ENCODE measurements around the gene RAX2. TPM values are rescaled to one million over a fixed set of nuclear protein-coding genes. Genes with fewer than 3 reads are reported as not detected.

Gene RAX2
- total RNA-seq, 1 donor from 2014 or later = not detected

- Mint-ChIP-seq H3K27me3 (ENCODE audit: low read depth) (peaks cover 66% of the 10 kb centered on the region), H3K36me3 (ENCODE audit: low read depth) (no peaks in the 10 kb centered on the region), H3K4me3 (no peak overlapping the region), H3K9me3 (no peaks in the 10 kb centered on the region), H3K4me1 (no peaks in the 10 kb centered on the region), H3K27ac (ENCODE audit: unreplicated experiment) (no peak overlapping the region)
- no peak for TF ChIP-seq CTCF (conservative IDR thresholded peaks at IDR 0.05)
- no peak for DNase-seq (ENCODE audit: low read depth, low spot score)
These were observed 51.6 kb downstream of the RAX2 start for GRCh38 chr19:3720349-3720917.

DNA sequence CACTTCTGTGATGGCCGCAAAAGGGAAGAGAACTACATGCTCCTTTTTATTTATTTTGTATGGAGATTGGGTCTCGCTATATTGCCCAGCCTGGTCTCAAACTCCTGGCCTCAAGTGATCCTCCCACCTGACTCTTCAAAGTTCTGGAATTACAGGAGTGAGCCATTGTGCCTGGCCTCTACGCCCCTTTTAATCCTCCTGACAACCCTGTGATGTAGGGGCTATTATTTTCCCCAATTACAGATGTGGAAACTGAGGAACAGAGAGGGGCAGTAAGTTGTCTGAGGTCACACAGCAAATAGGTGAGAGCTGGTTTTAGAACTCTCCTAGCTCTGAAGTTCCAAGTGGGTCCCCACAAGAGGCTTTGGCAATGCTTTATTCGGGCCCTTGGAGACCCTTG lies 52.2 kb downstream of the RAX2 start:
- no peaks in the 10 kb centered on the region for H3K4me1 Mint-ChIP-seq
- peaks cover 60% of the 10 kb centered on the region for H3K27me3 Mint-ChIP-seq (ENCODE audit: low read depth)
- DNase-seq (ENCODE audit: low read depth, low spot score) = no peak
- no peaks in the 10 kb centered on the region for H3K9me3 Mint-ChIP-seq
- H3K36me3 Mint-ChIP-seq (ENCODE audit: low read depth) = no peaks in the 10 kb centered on the region
- no peak overlapping the region for H3K4me3 Mint-ChIP-seq
- H3K27ac Mint-ChIP-seq (ENCODE audit: unreplicated experiment) = no peak overlapping the region
- TF ChIP-seq CTCF (conservative IDR thresholded peaks at IDR 0.05) = no peak

Other genes with a start within 250 kb of the RAX2 start
- gene TEKTIP1, start 233.1 kb downstream of the RAX2 start, total RNA-seq = 1.1 and 2.0 TPM in 2 replicates
- gene MFSD12, start 214.6 kb downstream of the RAX2 start, total RNA-seq = 72.7 and 79.1 TPM in 2 replicates
- 76.2 and 79.6 TPM in 2 replicates for gene HMG20B, start 199.3 kb downstream of the RAX2 start, total RNA-seq
- 0.19 and 0.25 TPM in 2 replicates for gene GIPC3, start 186.8 kb downstream of the RAX2 start, total RNA-seq
- gene TBXA2R, start 165.4 kb downstream of the RAX2 start, total RNA-seq = 0.23 and 0.52 TPM in 2 replicates
- 33.5 and 36.3 TPM in 2 replicates for gene CACTIN, start 145.4 kb downstream of the RAX2 start, total RNA-seq
- 39.5 and 40.1 TPM in 2 replicates for gene PIP5K1C, start 71.8 kb downstream of the RAX2 start, total RNA-seq
- gene TJP3, start 63.8 kb downstream of the RAX2 start, total RNA-seq = not detected in 2 replicates
- gene APBA3, start 10.5 kb downstream of the RAX2 start, total RNA-seq = 22.8 and 24.5 TPM in 2 replicates
- gene MRPL54, start 9.5 kb downstream of the RAX2 start, total RNA-seq = 41.7 and 41.9 TPM in 2 replicates
- gene MATK, start 14.2 kb upstream of the RAX2 start, total RNA-seq = not detected in 2 replicates
- gene ZFR2, start 96.8 kb upstream of the RAX2 start, total RNA-seq = 4.2 and 5.0 TPM in 2 replicates
- gene ATCAY, start 108.5 kb upstream of the RAX2 start, total RNA-seq = 14.2 and 16.1 TPM in 2 replicates
- not detected in 2 replicates for gene NMRK2, start 160.8 kb upstream of the RAX2 start, total RNA-seq
- gene DAPK3, start 198.9 kb upstream of the RAX2 start, total RNA-seq = 61.8 and 63.1 TPM in 2 replicates
- gene EEF2, start 213.2 kb upstream of the RAX2 start, total RNA-seq = 2,663 and 2,725 TPM in 2 replicates
- 49.6 and 58.8 TPM in 2 replicates for gene PIAS4, start 235.5 kb upstream of the RAX2 start, total RNA-seq

Data from neural crest cell (in vitro differentiated cells).